ENCODE results near the gene CAMTA1.

The CAMTA1 gene

DNA sequence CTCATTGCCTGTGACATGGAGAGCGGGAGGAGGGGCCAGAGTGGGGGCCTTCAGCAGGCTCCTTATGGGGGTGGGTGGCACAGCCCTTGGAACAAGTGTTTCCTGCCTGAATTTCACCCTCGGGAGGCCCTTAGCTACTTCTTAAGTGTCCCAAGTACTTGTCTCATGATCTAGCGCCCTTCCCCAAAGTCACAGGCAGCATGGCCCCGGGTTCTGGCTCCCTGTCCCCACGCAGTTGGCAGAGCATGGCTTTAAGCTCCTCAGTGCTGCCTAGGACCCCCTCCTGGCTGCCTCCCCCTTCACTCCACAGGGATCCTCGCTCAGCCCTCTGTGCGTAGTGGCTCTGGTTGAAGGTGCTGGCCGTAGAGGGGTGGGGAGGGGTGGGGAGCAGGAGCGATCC, 197.2 kb downstream of the CAMTA1 start:
- TF ChIP-seq ZNF274 (IDR thresholded peaks at IDR 0.05; ENCODE audit: low read depth, low read length), result no peak
- H3K4me3 ChIP-seq (ENCODE audit: low read length), result no peak overlapping the region

DNA sequence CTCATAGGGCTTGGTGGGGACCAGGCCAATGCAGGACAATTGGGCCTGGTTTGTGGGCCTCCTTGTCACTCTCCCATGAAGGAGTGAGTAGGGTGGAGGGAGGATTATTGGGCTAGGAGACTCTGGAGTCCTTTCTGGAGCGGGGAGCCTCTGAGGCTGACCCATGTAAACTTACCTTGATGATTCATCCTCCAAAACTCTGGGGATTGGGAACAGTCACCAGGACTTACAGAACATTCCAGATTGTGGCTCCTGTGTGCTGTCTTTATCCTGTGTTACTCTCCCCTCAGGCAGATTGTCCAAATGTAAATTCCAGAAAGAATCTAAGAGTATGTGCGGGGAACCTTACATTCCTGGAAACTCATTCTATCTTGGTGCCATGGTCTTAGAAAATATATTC, 197.6 kb downstream of the CAMTA1 start:
- TF ChIP-seq ZNF274 (IDR thresholded peaks at IDR 0.05; ENCODE audit: low read depth, low read length), result no peak
- H3K4me3 ChIP-seq (ENCODE audit: low read length), result no peak overlapping the region

DNA sequence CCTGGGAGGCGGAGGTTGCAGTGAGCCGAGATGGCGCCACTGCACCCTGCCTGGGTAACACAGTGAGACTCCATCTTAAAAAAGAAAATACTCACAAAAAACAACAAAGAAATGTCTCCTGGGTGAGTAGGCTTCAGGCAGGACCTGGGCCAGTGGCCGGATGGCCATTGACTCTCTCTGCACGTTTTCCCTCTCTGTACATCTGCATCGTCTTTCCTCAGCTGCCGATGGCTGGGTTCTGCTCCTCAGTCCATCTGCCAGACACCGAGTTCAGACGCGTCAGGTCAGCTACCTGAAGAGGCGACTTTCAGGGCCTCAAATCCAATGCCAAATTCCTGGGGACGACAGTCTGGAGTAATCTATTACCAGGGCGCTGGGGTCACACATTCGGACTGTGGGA, 199.3 kb downstream of the CAMTA1 start:
- TF ChIP-seq ZNF274 (IDR thresholded peaks at IDR 0.05; ENCODE audit: low read depth, low read length), result no peak

DNA sequence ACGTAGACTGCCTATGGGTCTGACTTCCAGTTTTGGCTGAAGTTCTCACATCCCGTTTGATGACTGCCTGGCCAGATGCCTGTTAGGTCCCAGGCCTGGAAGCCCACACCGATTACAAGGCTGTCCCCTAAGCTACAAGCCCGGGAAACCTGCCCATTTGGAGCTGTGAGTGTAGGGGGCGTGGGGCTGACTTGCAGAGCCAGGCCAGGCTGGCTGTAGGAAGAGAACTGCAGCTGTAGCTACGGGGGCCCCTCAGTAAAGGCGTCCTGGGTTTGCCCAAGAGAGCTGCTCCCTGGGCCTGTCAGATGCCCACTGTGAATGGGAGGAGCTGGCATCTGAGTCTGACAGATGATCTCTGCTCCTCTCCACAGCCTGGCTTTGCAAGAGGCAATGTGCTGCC, 199.7 kb downstream of the CAMTA1 start:
- H3K4me3 ChIP-seq (ENCODE audit: low read length), result no peak overlapping the region
- TF ChIP-seq ZNF274 (IDR thresholded peaks at IDR 0.05; ENCODE audit: low read depth, low read length), result no peak

More for the DNA sequence above, 199.3 kb downstream of the CAMTA1 start:
- no peak overlapping the region for H3K4me3 ChIP-seq (ENCODE audit: low read length)

DNA sequence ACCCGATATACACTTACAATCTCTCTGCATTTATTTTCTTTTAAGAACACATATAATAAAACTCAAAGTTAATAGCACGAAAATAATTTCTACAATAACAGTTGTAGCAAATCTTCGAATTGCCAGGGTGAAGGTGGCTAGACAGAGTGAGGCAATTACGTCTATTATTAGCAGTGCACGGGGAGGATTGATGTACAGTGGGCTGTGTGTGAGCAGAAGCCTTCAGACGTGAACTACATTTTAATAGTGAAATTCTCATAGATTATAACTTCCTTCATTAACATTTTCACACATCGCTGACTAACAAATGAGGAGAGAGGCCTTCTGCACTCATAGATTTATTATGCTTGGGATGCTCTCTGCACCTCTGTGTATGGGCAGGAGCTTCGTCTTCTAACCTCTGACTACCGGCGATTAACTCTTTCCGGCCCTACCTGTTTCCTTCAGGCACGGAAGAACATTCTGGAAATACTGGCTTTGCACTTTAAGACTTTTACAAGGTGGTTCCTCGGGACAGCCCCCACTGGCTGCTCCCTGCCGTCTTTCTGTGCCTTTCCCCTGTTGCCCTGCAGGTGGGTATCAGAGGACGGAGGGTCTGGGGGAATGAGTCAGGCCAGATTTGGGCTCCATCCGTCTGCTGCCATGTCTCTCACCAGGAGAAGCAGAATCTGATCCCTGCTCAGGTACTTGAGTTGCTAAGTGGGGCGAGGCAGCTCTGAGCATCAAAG, 200.5 kb downstream of the CAMTA1 start:
- TF ChIP-seq ZNF274 (IDR thresholded peaks at IDR 0.05; ENCODE audit: low read depth, low read length), result no peak
- H3K4me3 ChIP-seq (ENCODE audit: low read length), result no peak overlapping the region

DNA sequence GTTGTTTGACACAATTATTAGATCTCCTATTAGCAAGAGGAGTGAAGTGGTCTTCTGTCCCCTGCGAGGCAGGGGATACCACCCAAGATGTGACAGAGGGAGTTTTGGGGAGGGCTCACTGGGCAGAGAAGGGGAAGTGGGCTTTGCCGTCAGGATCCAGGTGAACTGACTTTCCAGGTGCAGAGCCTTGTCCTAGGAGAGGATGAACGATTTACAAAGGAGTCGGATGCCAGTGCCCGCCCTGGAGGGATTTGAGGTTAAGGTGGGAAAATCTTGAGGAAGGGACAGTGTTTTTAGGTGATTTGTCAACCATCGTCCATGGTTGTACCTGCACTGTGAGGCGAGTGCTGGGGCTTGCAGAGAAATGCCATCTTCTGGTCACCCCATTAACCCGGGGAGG, 201.0 kb downstream of the CAMTA1 start:
- H3K4me3 ChIP-seq (ENCODE audit: low read length), result no peak overlapping the region
- TF ChIP-seq ZNF274 (IDR thresholded peaks at IDR 0.05; ENCODE audit: low read depth, low read length), result no peak

DNA sequence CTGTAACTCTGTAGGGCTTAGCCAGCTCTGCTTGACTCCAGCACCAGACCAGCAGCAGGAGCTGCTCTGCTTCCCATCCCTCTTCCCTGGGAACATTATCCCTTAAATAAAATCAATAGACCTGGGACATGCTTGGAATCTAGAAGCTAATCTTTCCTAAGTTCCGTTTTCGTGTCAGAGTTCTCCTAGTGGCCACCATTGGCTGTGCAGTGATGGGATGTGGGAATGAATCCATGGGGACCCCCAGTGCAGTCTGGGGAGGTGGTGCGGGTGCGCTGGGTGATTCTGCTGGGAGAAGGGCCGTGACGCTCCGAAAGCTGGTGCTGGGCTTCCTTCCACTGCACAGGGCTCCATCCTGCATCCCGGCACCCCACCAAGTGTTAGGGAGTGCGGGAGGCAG, 202.7 kb downstream of the CAMTA1 start:
- no peak overlapping the region for H3K4me3 ChIP-seq (ENCODE audit: low read length)
- TF ChIP-seq ZNF274 (IDR thresholded peaks at IDR 0.05; ENCODE audit: low read depth, low read length), result no peak

DNA sequence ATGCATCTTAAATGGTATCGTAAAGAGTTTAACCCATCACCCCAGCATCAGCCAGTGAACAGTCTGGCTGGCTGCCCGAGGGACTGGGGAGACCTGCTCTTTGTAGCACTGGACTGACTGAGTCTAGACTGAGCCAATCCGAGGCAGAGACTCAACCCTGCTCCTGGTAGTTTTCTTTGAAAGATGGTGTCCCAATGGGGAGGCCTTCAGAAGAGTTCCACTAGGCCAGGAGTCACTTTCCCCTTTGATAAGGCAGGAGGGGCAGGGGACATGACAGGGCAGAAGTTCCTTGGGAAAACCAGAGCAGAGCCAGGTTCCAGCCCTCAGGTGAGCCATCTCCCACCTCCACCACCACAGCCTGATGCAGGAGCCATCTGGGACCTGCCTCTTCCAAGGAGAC, 203.5 kb downstream of the CAMTA1 start:
- H3K4me3 ChIP-seq (ENCODE audit: low read length), result no peak overlapping the region
- no peak for TF ChIP-seq ZNF274 (IDR thresholded peaks at IDR 0.05; ENCODE audit: low read depth, low read length)

DNA sequence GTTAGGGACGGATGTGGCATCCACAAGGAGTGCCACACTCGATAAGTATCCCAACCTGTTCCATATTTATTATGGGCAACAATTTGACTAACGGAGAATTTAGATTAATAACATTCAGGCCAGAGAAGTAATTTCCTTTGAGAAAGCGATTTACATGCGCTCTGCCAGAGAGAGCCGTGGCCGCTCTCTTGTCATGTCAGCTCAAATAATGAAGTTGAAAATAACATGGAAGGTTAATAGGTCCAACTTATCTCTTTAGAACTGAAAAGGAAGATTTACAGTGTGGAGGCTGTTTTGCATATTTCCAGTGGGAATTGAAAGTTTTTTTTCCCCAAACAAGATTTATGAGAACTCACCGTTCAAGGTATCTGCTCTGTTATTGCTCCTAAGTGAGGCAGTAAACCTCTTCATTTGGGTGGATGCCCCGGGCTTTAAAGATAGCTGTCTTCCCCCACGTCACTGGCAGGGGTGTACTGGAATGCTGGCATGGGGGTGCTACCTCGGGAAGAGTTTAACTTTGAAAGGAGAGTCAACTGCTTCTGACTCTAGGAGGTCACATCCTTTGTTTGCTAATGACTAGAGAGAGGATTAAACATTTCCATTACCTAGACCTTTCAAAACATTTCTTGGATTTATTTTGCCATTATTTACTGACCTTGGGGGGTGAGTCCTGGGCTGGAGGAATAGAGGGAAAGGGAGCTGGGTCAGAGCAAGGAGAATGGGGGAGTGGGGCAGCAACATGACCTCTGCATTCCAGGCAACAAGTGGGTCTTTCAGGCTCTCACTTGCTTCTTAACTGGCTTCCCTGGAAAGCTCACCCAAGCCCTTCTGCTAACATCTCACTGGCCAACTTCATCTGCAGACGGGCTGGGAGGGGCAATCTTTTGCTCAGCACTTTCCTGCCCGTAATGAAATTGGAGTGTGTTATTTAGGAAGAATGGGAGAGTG, 204.2 kb downstream of the CAMTA1 start:
- H3K4me3 ChIP-seq (ENCODE audit: low read length), result no peak overlapping the region
- no peak for TF ChIP-seq ZNF274 (IDR thresholded peaks at IDR 0.05; ENCODE audit: low read depth, low read length)

DNA sequence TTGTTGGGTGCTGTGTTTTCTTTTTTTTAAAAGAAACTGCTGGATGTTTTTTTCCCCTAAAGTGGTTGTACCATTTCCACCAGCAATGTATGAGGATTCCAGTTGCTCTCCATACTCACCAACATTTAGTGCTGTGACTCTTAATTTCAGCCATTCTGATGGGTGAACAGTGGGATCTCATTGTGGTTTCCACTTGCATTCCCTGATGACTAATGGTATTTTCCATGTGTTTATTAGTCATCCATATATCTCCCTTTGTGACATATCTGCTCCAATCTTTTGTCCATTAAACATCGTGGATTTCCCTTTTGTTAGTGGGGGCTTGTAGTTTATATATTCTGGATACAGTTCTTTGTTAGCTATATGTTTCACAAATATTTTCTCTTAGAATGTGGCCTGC, 206.0 kb downstream of the CAMTA1 start:
- no peak for TF ChIP-seq ZNF274 (IDR thresholded peaks at IDR 0.05; ENCODE audit: low read depth, low read length)
- no peak overlapping the region for H3K4me3 ChIP-seq (ENCODE audit: low read length)

DNA sequence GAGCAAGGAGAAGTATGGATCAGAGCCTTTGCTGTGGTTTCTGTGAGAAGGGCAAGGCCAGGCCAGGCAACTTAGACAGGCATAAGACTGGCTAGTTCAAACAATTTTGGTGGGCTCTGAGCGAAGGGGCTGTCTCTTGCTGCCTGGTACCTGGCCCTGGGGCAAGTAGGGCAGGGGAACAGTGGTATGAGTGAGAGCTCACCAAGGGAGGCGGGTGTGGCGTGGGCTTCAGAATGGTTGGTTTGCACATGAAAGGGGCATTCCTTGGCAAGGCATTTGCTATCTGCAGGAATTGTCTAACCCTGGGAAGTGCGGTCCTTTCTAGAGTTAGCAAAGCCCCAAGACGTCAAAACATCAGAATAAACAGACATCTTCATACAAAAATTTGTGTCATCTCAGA, 210.5 kb downstream of the CAMTA1 start:
- no peak for TF ChIP-seq ZNF274 (IDR thresholded peaks at IDR 0.05; ENCODE audit: low read depth, low read length)
- no peak overlapping the region for H3K4me3 ChIP-seq (ENCODE audit: low read length)

DNA sequence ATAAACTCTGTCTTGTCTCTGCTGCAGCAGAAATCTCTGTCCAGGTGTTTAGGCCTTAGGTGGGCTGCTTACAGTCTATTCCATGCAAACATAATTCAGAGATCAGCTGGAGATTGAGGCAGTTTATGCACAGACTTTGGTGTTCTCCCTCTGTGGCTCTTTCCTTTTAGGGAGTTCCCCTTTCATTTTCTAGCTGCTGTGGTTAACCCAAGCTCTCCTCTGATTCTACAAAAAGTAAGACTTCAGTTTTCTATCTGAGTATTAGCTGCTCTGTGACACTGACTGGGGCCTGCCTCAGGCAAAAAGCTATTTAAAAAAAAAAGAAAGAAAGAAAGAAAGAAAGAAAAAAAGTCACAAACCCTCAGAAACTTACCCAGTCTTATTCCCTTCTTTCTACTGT, 211.1 kb downstream of the CAMTA1 start:
- H3K4me3 ChIP-seq (ENCODE audit: low read length), result no peak overlapping the region
- TF ChIP-seq ZNF274 (IDR thresholded peaks at IDR 0.05; ENCODE audit: low read depth, low read length), result no peak

DNA sequence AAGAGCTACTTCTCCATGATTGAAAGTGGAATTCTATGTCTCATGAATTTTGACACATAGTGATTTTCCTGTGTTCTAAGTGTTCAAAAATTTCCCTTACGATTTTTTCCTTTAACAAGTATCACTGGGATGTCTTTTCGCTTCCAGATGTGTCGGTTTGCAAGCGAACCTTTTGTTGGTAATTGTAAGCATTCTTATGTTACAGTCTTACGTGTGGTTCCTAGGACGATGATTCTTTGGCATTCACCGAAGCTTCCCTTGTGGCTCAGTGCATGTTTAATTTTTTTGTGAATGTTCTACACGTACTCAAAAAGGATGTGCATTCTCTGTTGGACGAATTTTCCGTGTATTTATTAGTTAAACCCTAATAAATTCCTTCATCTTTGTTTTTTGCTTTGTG, 211.6 kb downstream of the CAMTA1 start:
- H3K4me3 ChIP-seq (ENCODE audit: low read length), result no peak overlapping the region
- TF ChIP-seq ZNF274 (IDR thresholded peaks at IDR 0.05; ENCODE audit: low read depth, low read length), result no peak

DNA sequence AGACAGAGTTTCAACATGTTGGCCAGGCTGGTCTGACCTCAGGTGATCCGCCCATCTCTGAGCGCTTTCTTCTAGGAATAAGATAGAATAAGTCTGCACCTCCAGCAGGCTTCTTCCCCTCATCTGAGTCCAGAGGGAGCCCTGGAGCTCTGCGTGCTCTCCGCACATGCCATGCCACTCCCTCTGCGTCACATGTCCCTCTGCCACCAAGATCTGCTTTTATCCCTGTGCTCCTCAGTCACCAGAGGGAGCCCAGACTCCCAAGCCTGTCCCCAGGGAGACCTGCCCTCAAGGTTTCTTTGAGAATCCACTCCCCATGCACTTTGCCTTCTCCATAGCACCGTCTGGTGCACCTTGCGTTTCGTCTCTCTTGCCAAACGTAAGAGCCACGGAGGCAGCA, 213.0 kb downstream of the CAMTA1 start:
- no peak overlapping the region for H3K4me3 ChIP-seq (ENCODE audit: low read length)
- no peak for TF ChIP-seq ZNF274 (IDR thresholded peaks at IDR 0.05; ENCODE audit: low read depth, low read length)

DNA sequence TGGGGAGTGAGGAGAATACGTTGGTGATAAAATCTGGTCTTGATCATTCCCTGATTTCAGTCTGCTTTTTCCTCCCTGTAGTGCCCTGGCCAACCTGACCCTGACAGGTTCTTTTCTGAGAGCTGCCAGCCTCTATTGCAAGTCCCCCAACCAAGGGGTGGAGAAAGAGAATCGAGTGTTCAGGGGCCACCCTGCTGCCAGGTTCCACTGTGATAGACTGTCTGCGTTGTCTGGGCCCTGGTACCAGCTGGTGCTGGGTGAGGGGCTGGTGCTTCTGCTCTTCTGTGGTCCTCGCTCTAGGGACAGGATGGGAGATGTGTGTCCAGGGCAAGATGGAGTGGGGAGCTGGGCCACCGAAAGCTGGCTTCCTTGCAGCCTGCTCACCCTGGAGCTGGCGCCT, 214.6 kb downstream of the CAMTA1 start:
- TF ChIP-seq ZNF274 (IDR thresholded peaks at IDR 0.05; ENCODE audit: low read depth, low read length), result no peak
- H3K4me3 ChIP-seq (ENCODE audit: low read length), result no peak overlapping the region

Measured in GM08714 (cell line).